K562 (cell line): ENCODE data around the gene COL4A5. TPM values are rescaled to one million over a fixed set of nuclear protein-coding genes. Genes with fewer than 3 reads are reported as not detected.

Source experiments
- ATAC-seq: fragments of 200-7000 bp; cut with Tn5 transposase; 3 replicates; pipeline ENCODE4 v1.9.1; 2020; ENCODE audit warnings: moderate library complexity
- BruUV-seq: library from RNA; stranded (reverse); fragments of 400-500 nt; replicated peaks from 2 replicates; lab custom pipeline; 2021; lab: Mats Ljungman, UMichigan
- CTCF ChIA-PET: fragments of 300-600 bp; formaldehyde crosslinking; extraction: SDS; loops from one replicate; lab custom pipeline; 2021; ENCODE audit warnings: low intra/inter-chr PET ratio; lab: Yijun Ruan, JAX
- POLR2A ChIA-PET: fragments of 300-600, 350-650 bp; sonication (Branson Sonifier 250); formaldehyde crosslinking; extraction: SDS; loops from one replicate; lab custom pipeline; 2021; ENCODE audit warnings: antibody characterized with exemption, inconsistent platforms; lab: Yijun Ruan, JAX
- DNase-seq, 4 experiments: peaks; one replicate each; pipeline versions ENCODE4 v3.0.0 to v3.0.0-alpha.2; 2011 to 2018; ENCODE audit warnings: low spot score in 3 of 4, mixed read lengths in 3 of 4; ENCODE audit errors: extremely low read depth in 1 of 4
- FAIRE-seq: peaks from 2 replicates; lab custom pipeline; 2011; peaks lifted over from hg19 to GRCh38; lab: Jason Lieb, UNC
- H2AFZ ChIP-seq: 2 replicates; pipeline ENCODE4 v1.6.0; 2011; ENCODE audit warnings: low read depth, low read length, control low read depth, inconsistent platforms
- H3K27ac ChIP-seq: fragments of 200-600 bp; 3 replicates; pipeline ENCODE4 v1.8.0; 2011; ENCODE audit warnings: low read depth, mild to moderate bottlenecking, control low read depth, inconsistent platforms, low read length, moderate library complexity, mixed read lengths; ENCODE audit errors: extremely low read depth
- H3K27me3 ChIP-seq, 2 experiments: fragments of 300-600 bp in 1 of 2; 2 replicates in 1 of 2; 3 replicates in 1 of 2; pipeline versions ENCODE4 v1.6.0 to v1.8.0; 2011; ENCODE audit warnings: inconsistent platforms in 2 of 2, low read length in 2 of 2, mild to moderate bottlenecking in 1 of 2, mixed read lengths in 1 of 2, moderate library complexity in 1 of 2; ENCODE audit not compliant: control insufficient read depth in 2 of 2, insufficient read depth in 2 of 2
- H3K36me3 ChIP-seq: fragments of 300-600 bp; 3 replicates; pipeline ENCODE4 v1.8.0; 2011; ENCODE audit warnings: mild to moderate bottlenecking, low read length, inconsistent platforms; ENCODE audit not compliant: control insufficient read depth, insufficient read depth
- H3K4me1 ChIP-seq, 2 experiments: fragments of 200-600 bp in 1 of 2; replicated peaks in 1 of 2; 2 replicates in 1 of 2; 3 replicates in 1 of 2; pipeline versions ENCODE4 v1.5.1 to v1.8.0; 2011; ENCODE audit warnings: inconsistent platforms in 2 of 2, low read length in 2 of 2, mild to moderate bottlenecking in 1 of 2, mixed read lengths in 1 of 2, moderate library complexity in 1 of 2; ENCODE audit not compliant: control insufficient read depth in 2 of 2, insufficient read depth in 2 of 2
- H3K4me2 ChIP-seq: 2 replicates; pipeline ENCODE4 v1.6.1; 2011; ENCODE audit warnings: low read length, control low read depth, inconsistent platforms, mixed read lengths; ENCODE audit not compliant: insufficient read depth
- H3K4me3 ChIP-seq: fragments of 200-600 bp; sonication (generic), shearing (Covaris generic); 2 replicates; pipeline ENCODE4 v1.5.1; 2016; ENCODE audit warnings: control low read depth, inconsistent platforms
- H3K79me2 ChIP-seq: fragments of 200-600 bp; 3 replicates; pipeline ENCODE4 v1.8.0; 2011; ENCODE audit warnings: low read length, inconsistent platforms; ENCODE audit not compliant: control insufficient read depth, insufficient read depth
- H3K9ac ChIP-seq, 2 experiments: 2 replicates each; pipeline versions ENCODE4 v1.6.0 to v1.6.1; 2011; ENCODE audit warnings: low read depth in 2 of 2, low read length in 2 of 2, control low read depth in 1 of 2, inconsistent platforms in 1 of 2, mild to moderate bottlenecking in 1 of 2, mixed read lengths in 1 of 2; ENCODE audit not compliant: insufficient read depth in 1 of 2
- H3K9me1 ChIP-seq: one replicate; pipeline ENCODE4 v1.6.0; 2011; ENCODE audit warnings: inconsistent platforms, mild to moderate bottlenecking, low read length, moderate library complexity; ENCODE audit not compliant: control insufficient read depth, insufficient read depth
- H3K9me3 ChIP-seq: replicated peaks from 2 replicates; pipeline ENCODE4 v1.5.1; 2011; ENCODE audit warnings: low read depth, low read length, inconsistent platforms; ENCODE audit not compliant: control insufficient read depth, insufficient read depth
- H4K20me1 ChIP-seq: replicated peaks from 2 replicates; pipeline ENCODE4 v1.6.1; 2011; ENCODE audit warnings: low read length, inconsistent platforms, mixed read lengths; ENCODE audit not compliant: control insufficient read depth, insufficient read depth
- ARID4B ChIP-seq: sonication (generic); formaldehyde crosslinking; IDR thresholded peaks from 2 replicates; pipeline ENCODE4 v1.8.0; 2022; ENCODE audit warnings: mild to moderate bottlenecking, missing genetic modification reagents
- CBX2 ChIP-seq: fragments of 200-600 bp; sonication (generic); IDR thresholded peaks from one replicate; pipeline ENCODE4 v1.6.1; 2012; ENCODE audit warnings: mild to moderate bottlenecking, low read length, inconsistent platforms; ENCODE audit not compliant: insufficient read depth, poor library complexity, severe bottlenecking
- CEBPG ChIP-seq, 3 experiments: fragments of 200-800 bp in 1 of 3; sonication (Bioruptor generic) in 1 of 3; sonication (generic) in 1 of 3; formaldehyde crosslinking in 1 of 3; IDR thresholded peaks in 2 of 3; conservative IDR thresholded peaks in 1 of 3; 2 replicates each; pipeline versions ENCODE4 v1.6.1 to v1.8.0; 2016 to 2022; ENCODE audit warnings: missing compliant biosample characterization in 2 of 3, missing genetic modification characterization in 2 of 3, mild to moderate bottlenecking in 1 of 3, missing genetic modification reagents in 1 of 3
- EHMT2 ChIP-seq: fragments of 450-650 bp; IDR thresholded peaks from 2 replicates; pipeline ENCODE4 v1.6.1; 2018; ENCODE audit warnings: antibody characterized with exemption
- ELF2 ChIP-seq: fragments of 250-450 bp; sonication (Bioruptor Pico); IDR thresholded peaks from 2 replicates; pipeline ENCODE4 v1.5.0; 2021; ENCODE audit warnings: mild to moderate bottlenecking
- MXI1 ChIP-seq: IDR thresholded peaks from 2 replicates; pipeline ENCODE4 v1.6.1; 2011; ENCODE audit warnings: low read depth, mild to moderate bottlenecking, improper control_type of control experiment, low read length
- PTTG1 ChIP-seq: fragments of 450-650 bp; IDR thresholded peaks from 2 replicates; pipeline ENCODE4 v1.6.1; 2016; ENCODE audit warnings: low read depth, mild to moderate bottlenecking, missing genetic modification characterization, missing compliant biosample characterization
- SFPQ ChIP-seq: fragments of 200-400 bp; formaldehyde crosslinking; IDR thresholded peaks from 2 replicates; pipeline ENCODE4 v1.6.1; 2017; ENCODE audit warnings: mild to moderate bottlenecking, low read depth, low read length, moderate library complexity
- TAL1 ChIP-seq: fragments of 450-650 bp; IDR thresholded peaks from 2 replicates; pipeline ENCODE4 v1.6.1; 2016; ENCODE audit warnings: mild to moderate bottlenecking
- ZBTB1 ChIP-seq: sonication (generic); formaldehyde crosslinking; IDR thresholded peaks from 2 replicates; pipeline ENCODE4 v1.8.1; 2023; ENCODE audit warnings: missing genetic modification reagents, low read depth, mild to moderate bottlenecking, borderline replicate concordance
- ZNF175 ChIP-seq: fragments of 200-800 bp; sonication (Bioruptor generic); IDR thresholded peaks from 2 replicates; pipeline ENCODE4 v1.6.1; 2016; ENCODE audit warnings: low read depth, mild to moderate bottlenecking, missing genetic modification characterization, missing compliant biosample characterization
- ZNF436 ChIP-seq: fragments of 250-450, 450-650 bp; sonication (Bioruptor Pico); formaldehyde crosslinking; IDR thresholded peaks from 2 replicates; pipeline ENCODE4 v1.7.0; 2020; ENCODE audit warnings: mild to moderate bottlenecking
- in situ Hi-C: fragments of 300-500 bp; cut with MboI; formaldehyde crosslinking; loops from 4 replicates; pipeline ENCODE4 v1.15.0; 2018; ENCODE audit warnings: inconsistent platforms, mixed read lengths
- intact Hi-C: fragments of 100-400 bp; cut with micrococcal nuclease; formaldehyde crosslinking; loops from 2 replicates; pipeline ENCODE4 v1.14.2; 2022
- polyA plus RNA-seq, 8 experiments: library from polyadenylated mRNA; depleted of rRNA in 4 of 8; stranded (reverse) in 5 of 8; unstranded in 3 of 8; fragments of >200 nt; fragmentation: Nextera tagmentation in 2 of 8; fragmentation: Illumina TruSeq in 1 of 8; extraction: Ambion mirVana in 2 of 8; extraction: Trizol in 1 of 8; gene quantifications; 2 replicates each; pipeline versions ENCODE4 v1.2.1 to v1.2.3, GENCODE V29; 2011 to 2014; ENCODE audit warnings: inconsistent platforms in 1 of 8, missing spikeins in 1 of 8
- total RNA-seq, 7 experiments: library from RNA; depleted of rRNA in 6 of 7; stranded (reverse); fragments of >200 nt in 6 of 7; fragmentation: Illumina TruSeq in 2 of 7; extraction: Trizol in 2 of 7; gene quantifications; 2 replicates each; pipeline versions ENCODE4 v1.2.1 to v1.2.3, GENCODE V29; 2011 to 2021; ENCODE audit warnings: low replicate concordance in 1 of 7
- TF ChIP-seq, protein P1 (sequence below): sonication (generic); formaldehyde crosslinking; IDR thresholded peaks from 2 replicates; pipeline ENCODE4 v1.8.1; 2023; ENCODE audit warnings: mild to moderate bottlenecking, missing genetic modification reagents

Gene COL4A5
- total and polyA plus RNA-seq, 9 of the 15 experiments (the other 6 are each of a cell fraction or from before 2014, with no cell fraction given) = 0.66 to 2.5 (median 1.8) TPM

DNA sequence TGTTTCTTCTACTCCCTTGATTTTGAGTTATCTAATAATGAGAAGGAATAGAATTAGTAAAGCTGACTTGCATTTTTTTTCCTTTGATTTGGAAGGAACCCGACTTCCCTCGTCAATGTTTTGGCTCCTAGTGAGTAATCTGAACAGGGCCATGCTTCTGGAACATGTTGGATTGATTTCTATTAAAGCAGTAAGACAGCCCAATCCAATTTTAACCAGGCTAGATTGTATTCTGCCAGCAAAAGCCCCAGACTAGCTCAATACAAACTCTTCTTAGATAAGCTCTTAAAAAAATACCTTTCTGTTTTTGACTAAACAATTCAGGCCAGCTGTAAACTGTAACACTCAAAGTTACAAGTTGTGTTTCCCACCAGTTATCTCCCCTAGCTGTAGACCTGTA, 170.5 kb downstream of the COL4A5 start (continued):
- TF ChIP-seq SFPQ = no peak
- no peak for TF ChIP-seq PTTG1 (tag)
- no peak for TF ChIP-seq ZBTB1
- TF ChIP-seq ELF2 (CRISPR knock-in tag) = no peak

DNA sequence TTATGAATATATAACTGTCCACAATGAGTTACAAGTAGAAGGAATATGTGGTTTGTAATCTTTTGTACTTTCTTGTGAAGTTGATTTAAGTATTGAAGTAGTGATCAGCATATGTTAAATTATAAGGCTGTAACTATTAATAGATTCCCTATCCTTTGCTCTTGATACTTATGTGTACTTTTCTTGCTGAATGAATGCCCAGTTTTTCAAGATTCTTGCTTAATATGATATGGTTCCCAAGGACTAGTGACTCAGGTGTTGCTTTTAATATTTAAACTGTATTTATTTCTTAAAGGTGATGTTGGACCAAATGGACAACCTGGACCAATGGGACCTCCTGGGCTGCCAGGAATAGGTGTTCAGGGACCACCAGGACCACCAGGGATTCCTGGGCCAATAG, 175.0 kb downstream of the COL4A5 start:
- Histone ChIP-seq H3K9ac (no peak overlapping the region), H3K4me3 (no peak overlapping the region), H3K27ac (no peak overlapping the region), H3K4me1 (no peaks in the 10 kb centered on the region), H3K79me2 (no peaks in the 10 kb centered on the region), H2AFZ (no peak overlapping the region), H3K9me3 (no peaks in the 10 kb centered on the region), H4K20me1 (no peaks in the 10 kb centered on the region), H3K27me3 (no peaks in the 10 kb centered on the region), H3K9me1 (no peaks in the 10 kb centered on the region), H3K36me3 (no peaks in the 10 kb centered on the region), H3K4me2 (no peak overlapping the region)
- FAIRE-seq (no peak), DNase-seq (no peak), ATAC-seq (no peak)
- in situ Hi-C loops (no loop called here), intact Hi-C loops (no loop called here)
- no TSS peak for BruUV-seq
- ChIA-PET POLR2A (no interaction called here), CTCF (no interaction called here)
- TF ChIP-seq ZNF436 (CRISPR knock-in tag) = no peak
- no peak for TF ChIP-seq MXI1
- no peak for TF ChIP-seq ARID4B
- TF ChIP-seq TAL1 = no peak
- TF ChIP-seq CBX2 = no peak
- no peak for TF ChIP-seq ZNF175 (CRISPR knock-in tag)
- no peak for TF ChIP-seq EHMT2
- TF ChIP-seq CEBPG (CRISPR knock-in tag; IDR thresholded peaks at IDR 0.05) = no peak
- TF ChIP-seq CEBPG (tag; conservative IDR thresholded peaks at IDR 0.05 in 1 of 2, IDR thresholded peaks at IDR 0.05 in 1 of 2) = no peak
- no peak for TF ChIP-seq ZBTB1
- TF ChIP-seq, protein P1, sequence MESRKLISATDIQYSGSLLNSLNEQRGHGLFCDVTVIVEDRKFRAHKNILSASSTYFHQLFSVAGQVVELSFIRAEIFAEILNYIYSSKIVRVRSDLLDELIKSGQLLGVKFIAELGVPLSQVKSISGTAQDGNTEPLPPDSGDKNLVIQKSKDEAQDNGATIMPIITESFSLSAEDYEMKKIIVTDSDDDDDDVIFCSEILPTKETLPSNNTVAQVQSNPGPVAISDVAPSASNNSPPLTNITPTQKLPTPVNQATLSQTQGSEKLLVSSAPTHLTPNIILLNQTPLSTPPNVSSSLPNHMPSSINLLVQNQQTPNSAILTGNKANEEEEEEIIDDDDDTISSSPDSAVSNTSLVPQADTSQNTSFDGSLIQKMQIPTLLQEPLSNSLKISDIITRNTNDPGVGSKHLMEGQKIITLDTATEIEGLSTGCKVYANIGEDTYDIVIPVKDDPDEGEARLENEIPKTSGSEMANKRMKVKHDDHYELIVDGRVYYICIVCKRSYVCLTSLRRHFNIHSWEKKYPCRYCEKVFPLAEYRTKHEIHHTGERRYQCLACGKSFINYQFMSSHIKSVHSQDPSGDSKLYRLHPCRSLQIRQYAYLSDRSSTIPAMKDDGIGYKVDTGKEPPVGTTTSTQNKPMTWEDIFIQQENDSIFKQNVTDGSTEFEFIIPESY (CRISPR knock-in tag) = no peak
